ENCODE results near the gene SPATA33.
"Not testable (repeated sequence)": the region's sequence is repeated elsewhere in the genome, so short reads cannot be mapped to it uniquely, and the experiment has no call there.

Gene SPATA33

GRCh38 chr16:89693931-89694783 is 36.5 kb downstream of the SPATA33 start:
- peaks cover 65% of the 10 kb centered on the region for H3K36me3 ChIP-seq (ENCODE audit: insufficient read depth, low read length)
- no peak for TF ChIP-seq EZH2 (IDR thresholded peaks at IDR 0.05; ENCODE audit: borderline replicate concordance, low read depth, low read length, severe bottlenecking)
- no peak for TF ChIP-seq CTCF (IDR thresholded peaks at IDR 0.05; ENCODE audit: borderline replicate concordance, extremely low read depth, low read length, poor library complexity, severe bottlenecking)
- H3K9ac ChIP-seq (ENCODE audit: low read depth, low read length) = no peak overlapping the region
- no peak overlapping the region for H3K4me2 ChIP-seq (ENCODE audit: insufficient read depth, low read length)
- H3K4me3 ChIP-seq (ENCODE audit: low read depth in 1 of 2, low read length in 2 of 2) = no peak overlapping the region
- DNase-seq (no peak), ATAC-seq (ENCODE audit: insufficient read depth, low read depth) (no peak)
- H3K9me3 ChIP-seq (ENCODE audit: insufficient read depth, low read length, severe bottlenecking) = no peaks in the 10 kb centered on the region
- H3K4me1 ChIP-seq (ENCODE audit: insufficient read depth, low read length) = no peaks in the 10 kb centered on the region
- H3K27me3 ChIP-seq (ENCODE audit: insufficient read depth, low read length, poor library complexity) = no peaks in the 10 kb centered on the region
- peaks cover 12% of the 10 kb centered on the region; the same call in 1 of the 2 replicates for H4K20me1 ChIP-seq (ENCODE audit: insufficient read depth, low read length)
- peaks cover 3% of the 10 kb centered on the region; the same call in 1 of the 2 replicates for H3K79me2 ChIP-seq (ENCODE audit: insufficient read depth, low read length)
- H3K27ac ChIP-seq (ENCODE audit: low read length) = no peak overlapping the region
- no peak overlapping the region for H2AFZ ChIP-seq (ENCODE audit: low read depth, low read length)

GRCh38 chr16:89694784-89695085 is 37.1 kb downstream of the SPATA33 start:
- H3K27me3 ChIP-seq (ENCODE audit: insufficient read depth, low read length, poor library complexity); H3K79me2 ChIP-seq (ENCODE audit: insufficient read depth, low read length); H3K9me3 ChIP-seq (ENCODE audit: insufficient read depth, low read length, severe bottlenecking); H2AFZ ChIP-seq (ENCODE audit: low read depth, low read length); H3K4me3 ChIP-seq (ENCODE audit: low read depth in 1 of 2, low read length in 2 of 2); H3K4me2 ChIP-seq (ENCODE audit: insufficient read depth, low read length); ATAC-seq (ENCODE audit: insufficient read depth, low read depth); H3K4me1 ChIP-seq (ENCODE audit: insufficient read depth, low read length); H3K27ac ChIP-seq (ENCODE audit: low read length); DNase-seq; H3K9ac ChIP-seq (ENCODE audit: low read depth, low read length): not testable (repeated sequence)
- H4K20me1 ChIP-seq (ENCODE audit: insufficient read depth, low read length) = peaks cover 13% of the 10 kb centered on the region; the same call in 1 of the 2 replicates
- peaks cover 62% of the 10 kb centered on the region for H3K36me3 ChIP-seq (ENCODE audit: insufficient read depth, low read length)

GRCh38 chr16:89695086-89695874 is 37.6 kb downstream of the SPATA33 start:
- no peaks in the 10 kb centered on the region for H3K79me2 ChIP-seq (ENCODE audit: insufficient read depth, low read length)
- peaks cover 17% of the 10 kb centered on the region; the same call in 1 of the 2 replicates for H4K20me1 ChIP-seq (ENCODE audit: insufficient read depth, low read length)
- H3K4me2 ChIP-seq (ENCODE audit: insufficient read depth, low read length) = no peak overlapping the region
- ATAC-seq (ENCODE audit: insufficient read depth, low read depth) = no peak
- no peak overlapping the region for H2AFZ ChIP-seq (ENCODE audit: low read depth, low read length)
- no peak overlapping the region for H3K4me3 ChIP-seq (ENCODE audit: low read depth in 1 of 2, low read length in 2 of 2)
- no peak for DNase-seq
- no peaks in the 10 kb centered on the region for H3K27me3 ChIP-seq (ENCODE audit: insufficient read depth, low read length, poor library complexity)
- peaks cover 57% of the 10 kb centered on the region for H3K36me3 ChIP-seq (ENCODE audit: insufficient read depth, low read length)
- H3K27ac ChIP-seq (ENCODE audit: low read length) = no peak overlapping the region
- no peak for TF ChIP-seq EZH2 (IDR thresholded peaks at IDR 0.05; ENCODE audit: borderline replicate concordance, low read depth, low read length, severe bottlenecking)
- no peak for TF ChIP-seq CTCF (IDR thresholded peaks at IDR 0.05; ENCODE audit: borderline replicate concordance, extremely low read depth, low read length, poor library complexity, severe bottlenecking)
- no peak overlapping the region for H3K9ac ChIP-seq (ENCODE audit: low read depth, low read length)
- no peaks in the 10 kb centered on the region for H3K9me3 ChIP-seq (ENCODE audit: insufficient read depth, low read length, severe bottlenecking)
- peaks cover 4% of the 10 kb centered on the region for H3K4me1 ChIP-seq (ENCODE audit: insufficient read depth, low read length)

All from DND-41 (cell line).